A172 (cell line): ENCODE data around the gene KCNJ4. TPM values are rescaled to one million over a fixed set of nuclear protein-coding genes. Genes with fewer than 3 reads are reported as not detected.

Source experiments
- DNase-seq: peaks from one replicate; pipeline ENCODE4 v3.0.0-alpha.2; 2015; ENCODE audit warnings: low spot score
- total RNA-seq: library from RNA; depleted of rRNA; stranded (reverse); fragments of >200 nt; shearing (Covaris generic); gene quantifications from 2 replicates; pipeline ENCODE4 v1.2.3, GENCODE V29; 2014

The KCNJ4 gene
- total RNA-seq, 1 experiment from 2014 or later = not detected

DNA sequence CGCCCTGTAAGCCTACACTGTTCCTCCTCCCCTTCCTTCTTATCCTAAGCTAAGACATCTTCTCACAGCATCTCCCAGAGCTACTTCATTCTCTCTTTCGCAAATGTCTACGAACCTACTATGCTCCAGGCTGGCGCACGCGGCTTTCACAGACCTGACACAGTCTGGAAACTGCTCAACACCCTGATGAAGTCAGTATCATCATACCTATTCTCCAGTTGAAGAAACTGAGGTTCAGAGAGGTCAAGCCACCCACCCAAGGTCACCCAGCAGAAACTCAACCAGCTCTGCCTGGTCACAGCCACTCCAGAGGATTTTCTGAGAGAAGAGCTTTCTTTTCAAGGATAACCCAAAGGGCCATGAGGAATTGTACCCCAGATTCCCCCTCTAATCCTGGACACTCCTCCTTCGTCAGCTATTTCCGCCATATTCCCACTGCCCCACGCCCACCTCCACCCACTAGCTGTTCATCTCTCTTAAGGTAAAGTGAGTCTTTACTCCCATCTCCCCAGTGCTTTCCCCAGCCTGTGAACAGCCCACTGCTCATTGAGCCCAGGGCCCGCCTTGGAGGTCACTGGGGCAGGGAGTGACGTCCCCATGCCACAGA lies 1.8 kb downstream of the KCNJ4 start:
- DNase-seq = no peak

DNA sequence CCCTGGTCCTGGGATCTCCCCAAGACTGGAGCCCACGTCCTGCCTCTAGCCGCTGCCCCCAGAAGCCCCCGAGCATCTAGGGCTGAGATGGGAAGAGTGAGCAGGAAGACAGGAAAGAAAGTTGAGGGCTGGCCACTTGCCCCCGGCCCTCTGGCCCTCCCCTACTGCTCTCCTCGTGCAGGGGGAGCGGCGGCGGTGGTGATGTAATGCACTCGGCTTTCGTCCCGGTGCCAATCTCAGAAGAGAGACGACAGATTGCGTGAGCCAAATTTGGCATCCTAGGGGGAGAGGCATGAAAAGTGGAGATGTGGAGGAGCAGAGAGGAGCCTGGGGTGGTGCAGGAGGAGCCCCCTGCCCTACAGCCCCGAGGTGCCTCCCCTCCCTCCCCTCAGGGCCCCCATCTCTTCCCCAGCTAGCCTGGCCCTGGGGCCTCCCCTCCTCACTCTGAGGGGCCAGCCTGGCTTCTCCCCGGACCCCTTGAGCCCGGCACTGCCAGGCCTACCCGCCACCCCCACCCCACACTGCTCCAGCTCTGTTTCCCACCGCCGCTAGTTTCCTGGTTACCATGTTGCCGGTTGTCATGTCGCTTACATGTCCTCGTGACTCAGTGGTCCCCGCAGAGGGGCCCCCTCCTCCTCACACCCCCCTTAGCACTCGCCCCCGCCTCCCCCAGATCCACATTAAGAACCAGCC lies 2.5 kb downstream of the KCNJ4 start:
- DNase-seq = no peak

DNA sequence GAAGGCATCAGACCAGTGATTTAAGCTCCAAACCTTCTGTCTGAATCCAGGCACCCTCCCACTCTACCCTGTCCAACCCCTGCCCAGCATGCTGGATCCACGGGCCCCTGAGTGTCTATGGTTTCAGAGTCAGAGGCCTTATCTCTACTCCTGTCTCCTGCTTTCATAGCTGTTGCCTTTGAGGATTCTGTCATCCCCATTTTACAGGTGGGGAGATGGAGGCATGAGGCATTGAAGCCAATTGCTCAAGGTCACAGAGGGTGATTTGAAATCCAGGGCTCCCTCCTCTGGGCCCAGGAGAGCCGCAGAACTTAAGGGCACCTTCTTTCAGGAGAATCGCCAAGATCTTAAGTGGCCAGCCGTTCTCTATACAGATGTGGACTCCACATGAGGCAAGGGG lies 3.1 kb downstream of the KCNJ4 start:
- DNase-seq = no peak

DNA sequence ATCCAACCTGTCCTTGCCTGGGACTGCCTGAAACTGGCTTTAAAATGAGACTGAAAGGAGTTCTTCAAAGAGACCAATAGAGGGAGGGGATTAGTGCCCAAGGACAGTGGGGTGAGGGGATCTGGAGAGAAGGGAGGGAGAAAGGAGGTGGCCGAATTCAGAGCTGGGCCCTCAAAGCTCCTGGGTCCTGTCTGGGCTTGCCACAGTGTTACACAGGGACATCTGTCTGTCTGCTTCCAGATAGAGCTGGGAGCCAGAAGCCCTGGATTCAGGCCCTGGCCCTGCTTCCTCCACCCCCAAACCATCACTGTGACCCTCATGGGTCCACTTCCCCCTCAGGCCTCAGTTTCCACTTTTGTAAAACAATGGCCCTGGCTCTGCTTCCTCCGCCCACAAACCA lies 3.6 kb downstream of the KCNJ4 start:
- DNase-seq = no peak

DNA sequence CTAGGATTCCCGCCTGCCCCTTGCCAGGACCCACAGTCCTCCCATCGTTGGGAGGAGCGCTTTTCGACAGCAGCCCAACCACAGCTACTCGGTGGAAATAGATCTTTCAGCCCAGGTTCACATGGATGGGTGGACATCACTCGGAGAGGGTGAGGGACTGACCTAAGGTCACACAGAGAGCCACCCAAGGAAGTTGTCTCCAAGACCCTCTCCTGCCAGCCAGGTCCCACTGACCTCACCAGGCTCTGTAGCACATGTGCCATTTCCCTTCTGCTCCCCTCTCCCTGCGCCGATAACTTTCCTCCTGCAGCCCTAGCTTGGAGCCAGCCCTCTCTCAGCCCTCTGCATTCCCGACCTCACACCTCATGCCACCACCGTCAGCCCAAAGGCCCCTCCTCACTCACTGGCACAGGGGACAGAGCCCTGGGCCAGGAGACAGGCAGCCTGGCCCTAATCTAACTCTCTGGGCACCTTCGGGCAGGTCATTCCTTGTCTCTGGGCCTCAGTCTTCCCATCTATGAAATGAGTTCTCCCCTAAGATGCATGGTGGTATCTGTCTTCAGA lies 4.7 kb downstream of the KCNJ4 start:
- no peak for DNase-seq

DNA sequence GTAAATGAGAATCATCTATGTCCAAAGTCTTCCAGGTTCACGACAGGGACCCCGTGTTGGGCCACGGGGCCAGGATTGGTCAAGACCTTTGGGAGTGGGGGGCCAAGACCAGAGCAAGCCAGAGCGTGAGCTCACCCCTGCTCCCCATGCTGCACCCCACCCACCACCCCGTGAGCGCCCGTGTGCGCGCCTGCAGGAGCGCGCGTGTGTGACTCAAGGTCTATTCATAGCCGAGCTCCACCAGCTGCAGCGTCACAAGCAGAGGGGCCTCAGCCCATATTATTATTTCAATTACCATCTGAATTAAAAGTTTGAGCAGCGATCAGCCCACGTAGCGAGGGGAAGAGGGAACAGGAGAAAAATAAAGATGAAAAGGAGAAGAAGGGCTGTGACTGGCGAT lies 5.2 kb downstream of the KCNJ4 start:
- no peak for DNase-seq

DNA sequence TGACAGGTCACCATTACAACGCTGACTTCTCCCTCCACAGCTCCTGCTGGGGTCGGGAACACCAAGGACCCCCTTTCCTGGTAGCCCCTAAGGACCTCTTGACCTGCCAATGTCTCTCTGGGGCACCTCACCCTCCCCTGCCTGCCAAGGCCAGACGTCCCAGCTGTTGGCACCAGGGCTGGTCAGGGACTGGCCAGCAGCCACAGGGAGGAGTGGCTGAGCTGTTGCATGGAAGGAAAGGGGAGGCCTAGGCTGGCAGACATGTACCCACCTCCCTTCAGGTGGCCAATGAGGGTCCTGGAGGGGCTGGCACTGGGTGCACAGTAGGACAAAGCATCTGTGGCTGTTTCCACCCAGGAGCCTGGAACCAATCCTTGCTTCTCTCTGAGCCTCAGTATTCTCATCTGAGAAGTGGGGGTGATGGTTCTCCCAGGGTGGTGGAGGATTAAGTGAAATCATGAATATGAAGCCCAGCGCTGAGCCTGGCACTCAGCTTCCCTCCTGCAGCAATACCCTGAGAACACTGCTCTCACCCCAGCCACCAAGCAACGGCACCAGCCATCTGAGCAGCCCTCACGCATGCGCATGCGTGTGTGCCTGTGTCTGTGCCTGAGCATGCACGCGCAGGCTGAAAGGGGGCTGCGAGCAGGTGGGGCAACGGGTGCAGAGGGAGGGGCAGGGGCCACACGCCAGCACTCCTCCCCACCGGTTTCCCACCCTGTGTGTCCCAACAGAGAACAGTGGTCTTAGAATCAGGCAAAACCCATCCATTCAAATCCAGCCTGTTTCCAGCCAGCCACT lies 5.9 kb downstream of the KCNJ4 start:
- no peak for DNase-seq

DNA sequence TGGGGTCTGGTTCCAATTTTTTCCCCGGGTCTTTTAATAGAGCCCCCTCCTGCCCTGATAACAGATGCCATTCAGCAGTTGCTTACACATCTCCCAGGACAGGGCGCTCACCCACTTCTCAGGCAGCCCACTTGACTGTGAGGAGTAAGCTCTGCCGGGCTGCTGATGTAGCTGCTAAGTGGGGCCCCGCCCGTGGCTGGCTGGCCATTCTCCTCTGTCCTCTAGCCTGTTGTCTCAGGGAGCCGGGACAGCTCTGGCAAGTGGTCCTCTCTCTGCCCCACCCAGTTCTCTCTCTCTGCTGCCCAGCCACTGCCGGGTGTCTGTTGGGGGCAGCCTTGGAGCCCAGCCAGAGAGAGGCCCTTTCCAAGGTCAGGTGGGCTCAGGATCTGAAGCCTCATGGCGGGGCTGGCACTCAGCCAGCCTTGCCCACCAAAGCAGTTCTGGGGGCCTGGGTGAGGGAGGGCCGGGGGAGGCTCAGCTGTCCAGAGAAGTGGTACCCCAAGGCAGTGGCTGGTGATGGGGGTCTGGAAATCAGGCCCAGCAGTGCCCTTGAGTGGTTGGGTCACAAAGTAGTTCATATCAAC lies 8.9 kb downstream of the KCNJ4 start:
- DNase-seq = no peak

DNA sequence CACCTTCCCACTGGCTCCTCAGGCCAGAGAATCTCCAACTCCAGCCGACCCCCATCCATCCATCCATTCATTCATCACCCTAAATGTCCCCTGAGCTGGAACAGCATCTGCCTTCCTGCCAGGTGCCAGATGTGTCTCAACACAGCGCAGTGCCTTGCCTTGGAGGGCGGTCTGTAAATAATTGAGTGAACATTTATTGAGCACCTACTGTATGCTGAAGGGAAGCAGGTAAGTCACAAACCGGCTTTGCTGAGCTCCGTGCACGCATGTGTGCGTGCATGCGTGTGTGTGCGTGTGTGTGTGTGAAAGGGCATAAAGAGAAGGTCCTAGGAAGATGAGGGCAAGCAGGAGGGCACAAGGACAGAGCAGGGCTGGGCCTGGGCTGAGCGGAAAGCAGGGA lies 10.2 kb downstream of the KCNJ4 start:
- no peak for DNase-seq

DNA sequence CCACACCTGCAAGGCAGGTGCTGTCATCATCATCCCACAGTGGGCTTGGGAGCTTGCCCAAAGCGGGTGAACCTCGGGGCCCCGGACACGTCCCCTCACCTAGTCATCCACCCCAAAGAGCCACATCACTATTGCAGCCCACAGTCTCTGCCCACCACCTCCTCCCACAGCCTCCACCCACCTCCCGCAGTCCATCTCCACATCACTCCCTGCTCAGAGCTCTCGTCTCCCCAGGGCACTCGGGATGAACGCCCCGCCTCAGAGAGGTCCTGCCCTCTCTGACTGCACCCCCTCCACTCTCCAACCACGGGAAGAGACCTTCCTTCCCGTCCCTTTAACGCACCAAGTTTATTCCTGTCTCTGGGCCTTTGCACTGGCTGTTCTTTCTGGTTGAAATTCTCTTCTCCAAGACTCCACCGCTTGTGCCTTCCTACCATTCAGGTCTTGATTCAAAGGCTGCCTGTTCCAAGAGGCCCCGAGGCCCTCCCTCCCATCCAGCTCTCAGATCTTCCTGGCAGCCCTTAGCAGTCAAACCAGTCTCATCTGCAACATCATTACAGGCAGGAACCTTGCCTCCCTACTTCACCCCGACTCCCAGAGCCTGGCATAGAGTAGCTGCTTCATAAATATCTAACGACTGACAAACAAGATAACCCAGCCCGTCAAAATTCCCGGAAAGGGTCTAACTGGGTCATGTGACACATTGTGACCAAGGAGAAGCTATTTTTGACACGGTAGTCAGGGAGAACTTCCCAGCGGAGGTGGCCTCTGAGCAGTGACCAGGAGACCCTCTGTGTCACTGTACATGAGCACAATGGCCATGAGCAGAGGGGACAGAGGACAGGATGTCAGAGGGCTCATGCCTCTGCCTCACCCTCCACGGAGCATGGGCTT lies 11.1 kb downstream of the KCNJ4 start:
- no peak for DNase-seq

DNA sequence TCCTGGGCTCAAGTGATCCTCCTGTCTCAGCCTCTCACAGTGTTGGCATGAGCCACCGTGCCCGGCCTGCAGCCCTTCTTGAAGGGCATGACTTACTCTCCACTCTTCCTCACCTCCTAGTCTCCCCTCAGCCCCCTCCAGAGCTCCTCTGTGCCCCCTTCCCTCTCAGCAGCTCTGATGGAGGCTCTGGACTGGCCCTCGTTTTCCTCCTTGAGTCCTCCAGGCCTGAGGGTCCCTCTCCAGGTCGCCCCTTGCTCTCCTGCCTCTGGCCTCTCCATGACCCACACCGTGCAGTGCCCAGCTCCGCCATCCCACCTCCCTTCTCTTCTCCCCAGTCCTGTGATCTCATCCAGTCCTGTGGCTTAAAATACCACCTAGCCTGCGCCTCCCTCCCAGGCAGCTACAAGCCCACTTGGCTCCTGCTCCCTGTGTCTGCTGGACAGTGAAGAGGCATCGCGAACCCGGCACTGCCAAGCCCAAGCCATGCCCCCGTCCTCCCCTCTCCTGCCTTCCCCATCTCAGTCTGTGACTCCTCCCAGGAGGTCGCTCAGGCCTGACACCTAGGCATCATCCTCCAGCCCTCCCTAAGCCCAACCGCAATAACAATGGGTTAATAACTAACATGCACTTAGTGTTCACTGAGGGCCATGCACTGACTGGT lies 11.9 kb downstream of the KCNJ4 start:
- DNase-seq = no peak

DNA sequence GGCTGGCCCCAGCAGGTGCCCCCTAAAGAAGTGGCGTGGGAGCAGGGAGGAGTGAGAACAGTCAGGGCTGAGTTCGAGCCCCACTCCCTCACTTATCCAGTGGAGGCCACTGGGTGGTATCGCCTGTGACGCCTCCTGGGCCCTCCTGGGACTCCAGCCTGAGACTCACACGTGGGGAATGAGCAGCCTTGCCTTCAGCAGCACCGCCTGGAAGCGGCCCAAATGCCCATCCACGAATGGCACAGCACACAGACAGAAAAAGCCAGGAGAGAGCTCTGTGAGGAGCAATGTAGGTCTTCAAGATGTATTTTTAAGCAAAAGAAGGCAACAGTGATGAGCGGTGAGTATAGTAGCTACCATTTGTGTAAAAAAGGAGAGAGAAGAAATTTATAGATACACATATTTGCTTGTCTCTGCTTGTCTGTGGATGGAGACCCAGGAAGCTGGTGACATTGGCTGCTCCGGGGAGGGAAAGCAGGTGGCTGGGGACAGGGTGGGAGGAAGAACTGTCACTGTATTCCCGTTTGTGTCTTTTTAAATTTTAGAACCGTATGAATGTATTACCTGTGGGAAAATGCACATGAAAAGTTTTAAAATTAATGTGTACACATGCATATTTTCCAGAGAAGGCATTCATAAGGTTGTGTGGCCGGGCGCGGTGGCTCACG lies 13.2 kb downstream of the KCNJ4 start:
- no peak for DNase-seq

DNA sequence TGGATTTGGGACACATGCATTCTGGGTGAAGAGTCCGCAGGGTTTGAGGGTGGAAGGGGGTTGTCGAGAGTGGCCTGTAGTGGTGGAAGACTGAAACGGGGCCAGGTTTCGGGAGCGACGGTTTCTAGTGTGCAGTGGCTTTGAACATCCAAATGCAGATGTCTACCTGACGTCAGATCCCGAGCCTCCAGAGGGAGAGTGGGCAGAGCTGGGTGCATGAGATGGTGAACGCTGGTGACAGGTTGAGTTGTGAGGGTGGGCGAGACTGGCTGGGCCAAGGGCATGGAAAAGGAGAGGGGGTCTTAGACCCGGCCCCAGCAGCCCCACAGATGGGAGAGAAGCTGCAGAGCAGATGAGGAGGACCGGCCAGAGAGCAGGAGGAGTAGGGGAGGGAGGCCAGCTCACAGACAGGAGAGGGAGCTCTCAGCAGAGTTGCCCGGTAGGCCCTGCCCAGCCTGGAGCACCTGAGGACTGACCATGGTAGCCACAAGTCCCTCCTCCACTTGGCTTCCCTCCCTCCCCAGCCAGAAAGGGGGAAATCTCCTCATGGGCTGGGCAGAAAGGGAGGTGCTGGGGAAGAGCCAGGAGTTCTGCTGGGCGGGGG lies 14.2 kb downstream of the KCNJ4 start:
- no peak for DNase-seq

DNA sequence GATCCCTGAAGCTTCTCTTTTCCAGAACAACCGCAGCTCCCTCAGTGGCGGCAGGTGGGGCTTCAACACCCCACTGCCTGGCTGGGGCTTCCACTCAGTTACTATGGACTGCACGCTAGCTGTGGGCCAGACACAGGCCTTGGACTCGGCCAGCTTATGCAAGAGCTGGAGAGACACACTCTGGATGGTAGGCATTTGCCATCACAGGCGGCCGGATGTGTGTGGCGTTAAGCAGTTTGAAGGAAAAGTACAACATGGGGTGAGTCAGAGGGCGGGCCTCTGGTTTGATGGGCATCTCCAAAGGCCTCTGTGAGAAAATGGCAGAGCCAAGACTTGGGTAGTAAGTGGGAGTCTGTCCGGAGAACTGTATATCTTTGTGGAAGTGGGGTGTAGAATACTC lies 17.6 kb downstream of the KCNJ4 start:
- DNase-seq = no peak

DNA sequence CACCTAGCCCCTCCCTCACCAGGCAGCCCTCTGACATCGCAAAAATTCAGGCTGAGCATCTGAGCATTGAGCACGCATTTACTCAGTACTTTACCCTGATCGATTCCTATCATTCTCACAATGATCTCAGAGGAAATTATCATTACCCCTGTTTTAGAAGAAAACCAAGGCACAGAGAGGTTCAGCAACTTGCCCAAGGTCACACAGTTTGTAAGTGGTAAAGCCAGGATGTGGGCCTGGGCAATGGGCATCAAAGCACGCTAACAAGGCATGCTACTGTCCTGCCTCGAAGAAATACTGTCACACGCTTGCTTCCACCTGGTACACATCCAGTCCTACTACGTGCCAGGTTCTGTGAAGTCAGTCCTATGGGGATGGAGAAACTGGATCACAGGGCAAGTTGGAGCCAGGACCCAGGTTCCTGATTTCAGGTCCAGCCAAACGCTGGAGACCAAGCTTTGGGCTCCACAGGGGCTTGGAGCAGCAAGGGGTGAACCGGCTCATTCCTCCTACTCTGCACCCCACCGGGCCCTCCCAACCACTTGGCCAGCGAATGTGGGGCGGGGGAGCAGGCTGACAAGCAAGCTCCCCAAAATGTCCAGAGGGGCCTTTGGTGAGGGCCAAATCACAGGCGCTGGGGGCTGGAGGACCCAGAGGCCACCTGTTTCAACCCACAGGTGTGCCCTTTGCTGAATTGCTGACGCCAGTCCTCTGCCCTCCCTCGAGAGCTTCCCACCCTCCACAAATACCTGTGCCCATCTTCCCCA lies 18.2 kb downstream of the KCNJ4 start:
- no peak for DNase-seq

DNA sequence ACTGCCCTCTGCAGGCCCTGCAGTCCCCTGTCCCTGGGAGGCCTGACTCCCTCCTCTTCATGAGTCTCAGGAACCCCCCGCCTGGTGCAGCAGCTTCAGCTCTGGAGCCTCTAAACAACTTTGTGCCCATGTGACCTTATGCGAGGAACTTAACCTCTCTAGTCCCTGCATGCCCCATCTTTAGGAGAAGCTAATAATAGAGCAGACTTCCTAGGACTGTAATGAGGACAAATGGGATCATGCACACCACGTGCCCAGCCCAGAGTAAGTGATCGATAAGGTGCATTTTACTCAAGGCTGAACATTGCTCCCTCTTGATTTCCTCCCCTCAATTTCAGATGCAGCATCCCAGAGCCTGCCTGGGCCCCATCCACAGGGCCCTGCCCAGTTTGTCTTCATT lies 19.0 kb downstream of the KCNJ4 start:
- DNase-seq = no peak

DNA sequence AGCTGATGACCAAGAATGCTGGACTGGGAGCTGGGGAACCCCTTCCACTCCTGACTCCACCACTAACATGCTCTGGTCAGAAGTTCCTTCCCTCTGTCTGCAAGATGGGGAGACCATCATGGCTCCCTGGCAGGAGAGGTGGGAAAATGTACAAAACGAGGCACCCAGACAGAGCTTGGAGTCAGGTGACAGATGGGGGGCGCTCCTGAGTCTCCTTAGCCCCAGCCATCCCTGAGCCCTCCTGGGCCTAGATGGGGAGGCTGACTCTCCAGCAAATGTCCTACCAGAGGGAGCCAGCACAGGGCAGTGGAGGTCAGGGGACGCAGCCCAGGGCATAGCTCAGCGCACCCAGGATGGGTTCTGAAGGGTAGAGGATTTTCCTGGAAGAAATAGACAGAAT lies 20.0 kb downstream of the KCNJ4 start:
- no peak for DNase-seq

DNA sequence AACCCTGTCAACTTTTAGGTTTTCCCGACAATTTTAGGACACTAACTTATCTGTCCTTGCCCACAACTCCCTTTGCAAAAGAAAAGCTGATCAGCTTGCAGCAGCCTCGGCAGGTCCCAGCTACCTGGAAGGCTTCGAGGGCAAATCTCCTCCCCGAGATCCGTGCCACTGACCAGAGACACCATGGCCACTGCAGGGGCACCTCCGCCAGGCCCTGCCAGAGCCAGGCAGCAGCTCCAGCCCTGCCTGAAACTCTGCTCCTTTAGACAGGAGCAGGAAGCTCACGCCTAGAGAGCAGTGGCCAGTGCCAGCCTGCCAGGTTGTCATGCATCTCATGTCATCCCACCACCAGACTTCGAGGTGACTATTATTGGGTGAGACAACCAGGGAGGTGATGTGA lies 21.1 kb downstream of the KCNJ4 start:
- no peak for DNase-seq

DNA sequence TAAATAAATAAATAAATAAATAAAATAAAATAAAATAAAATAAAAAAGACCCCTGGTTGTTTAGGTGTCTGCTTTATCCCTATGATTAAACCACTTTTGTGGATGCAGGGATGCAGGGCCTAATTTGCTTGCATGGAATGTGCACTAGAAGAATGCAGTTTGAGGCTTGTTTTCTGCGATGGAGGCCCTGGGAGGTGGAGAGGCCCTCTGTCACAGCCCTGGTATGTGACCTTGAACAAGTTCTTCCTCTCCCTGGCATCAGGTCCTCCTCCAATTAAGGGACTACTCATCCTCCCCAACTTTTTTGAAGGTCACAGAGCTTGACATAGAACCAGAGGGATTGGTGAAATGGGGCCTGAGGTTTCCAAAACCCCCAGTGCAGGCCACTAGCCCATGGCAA lies 22.7 kb downstream of the KCNJ4 start:
- DNase-seq = no peak
